Measurements from ENCODE around the gene OPRM1.

- TF ChIP-seq, protein P1, sequence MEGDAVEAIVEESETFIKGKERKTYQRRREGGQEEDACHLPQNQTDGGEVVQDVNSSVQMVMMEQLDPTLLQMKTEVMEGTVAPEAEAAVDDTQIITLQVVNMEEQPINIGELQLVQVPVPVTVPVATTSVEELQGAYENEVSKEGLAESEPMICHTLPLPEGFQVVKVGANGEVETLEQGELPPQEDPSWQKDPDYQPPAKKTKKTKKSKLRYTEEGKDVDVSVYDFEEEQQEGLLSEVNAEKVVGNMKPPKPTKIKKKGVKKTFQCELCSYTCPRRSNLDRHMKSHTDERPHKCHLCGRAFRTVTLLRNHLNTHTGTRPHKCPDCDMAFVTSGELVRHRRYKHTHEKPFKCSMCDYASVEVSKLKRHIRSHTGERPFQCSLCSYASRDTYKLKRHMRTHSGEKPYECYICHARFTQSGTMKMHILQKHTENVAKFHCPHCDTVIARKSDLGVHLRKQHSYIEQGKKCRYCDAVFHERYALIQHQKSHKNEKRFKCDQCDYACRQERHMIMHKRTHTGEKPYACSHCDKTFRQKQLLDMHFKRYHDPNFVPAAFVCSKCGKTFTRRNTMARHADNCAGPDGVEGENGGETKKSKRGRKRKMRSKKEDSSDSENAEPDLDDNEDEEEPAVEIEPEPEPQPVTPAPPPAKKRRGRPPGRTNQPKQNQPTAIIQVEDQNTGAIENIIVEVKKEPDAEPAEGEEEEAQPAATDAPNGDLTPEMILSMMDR (IDR thresholded peaks at IDR 0.05): no peak
- no peak for TF ChIP-seq EZH2phosphoT487 (IDR thresholded peaks at IDR 0.05)
- no peak for TF ChIP-seq EZH2 (IDR thresholded peaks at IDR 0.05)
Measured at GRCh38 chr6:154002894-154003293, 36.1 kb upstream of the OPRM1 start.
